ENCODE results near the gene VILL.

VILL gene

GRCh38 chr3:38000965-38001455, 10.4 kb downstream of the VILL start:
- no peak for DNase-seq (ENCODE audit: low spot score)

- no peak for DNase-seq (ENCODE audit: low spot score)
These were observed 11.0 kb downstream of the VILL start for GRCh38 chr3:38001456-38002081.

- DNase-seq (ENCODE audit: low spot score), result no peak
These were observed 11.8 kb downstream of the VILL start for GRCh38 chr3:38002291-38002876.

GRCh38 chr3:38002940-38003339, 12.4 kb downstream of the VILL start:
- no peak for DNase-seq (ENCODE audit: low spot score)

- no peak for DNase-seq (ENCODE audit: low spot score)
These were observed 12.8 kb downstream of the VILL start for GRCh38 chr3:38003371-38003816.

GRCh38 chr3:38003817-38004414, 13.3 kb downstream of the VILL start:
- DNase-seq (ENCODE audit: low spot score), result no peak

GRCh38 chr3:38004415-38005075, 14.0 kb downstream of the VILL start:
- DNase-seq (ENCODE audit: low spot score), result no peak

- DNase-seq (ENCODE audit: low spot score), result no peak
These were observed 14.8 kb downstream of the VILL start for GRCh38 chr3:38005076-38006020.

- DNase-seq (ENCODE audit: low spot score), result no peak
These were observed 15.4 kb downstream of the VILL start for GRCh38 chr3:38006031-38006430.

GRCh38 chr3:38006445-38006995, 15.9 kb downstream of the VILL start:
- no peak for DNase-seq (ENCODE audit: low spot score)

GRCh38 chr3:38007754-38008090, 17.1 kb downstream of the VILL start:
- no peak for DNase-seq (ENCODE audit: low spot score)

GRCh38 chr3:38008191-38008701, 17.7 kb downstream of the VILL start:
- no peak for DNase-seq (ENCODE audit: low spot score)

GRCh38 chr3:38008971-38009580, 18.5 kb downstream of the VILL start:
- no peak for DNase-seq (ENCODE audit: low spot score)

- no peak for DNase-seq (ENCODE audit: low spot score)
These were observed 19.4 kb downstream of the VILL start for GRCh38 chr3:38009807-38010591.

- no peak for DNase-seq (ENCODE audit: low spot score)
These were observed 20.5 kb downstream of the VILL start for GRCh38 chr3:38011111-38011510.

- no peak for DNase-seq (ENCODE audit: low spot score)
These were observed 24.9 kb downstream of the VILL start for GRCh38 chr3:38015485-38015884.

- no peak for DNase-seq (ENCODE audit: low spot score)
These were observed 25.4 kb downstream of the VILL start for GRCh38 chr3:38015984-38016383.

- no peak for DNase-seq (ENCODE audit: low spot score)
These were observed 25.8 kb downstream of the VILL start for GRCh38 chr3:38016410-38016809.

GRCh38 chr3:38016847-38017444, 26.4 kb downstream of the VILL start:
- DNase-seq (ENCODE audit: low spot score), result no peak

Data from left forelimb (tissue), 1 donor.